Germinal center (tissue), 1 donor: ENCODE data around the gene PROK2.

Source experiments
- DNase-seq: peaks from one replicate; pipeline ENCODE4 v3.0.0; 2012; ENCODE audit warnings: mixed read lengths, low spot score

Gene PROK2

GRCh38 chr3:71784914-71785531 lies at the start of gene PROK2:
PROK2 (minus strand) TSS chr3:71785148; CDS start chr3:71785052, 96 bp downstream.
- DNase-seq, result peak; percentile 36

GRCh38 chr3:71831599-71831998 lies 46.7 kb upstream of the PROK2 start:
- no peak for DNase-seq

GRCh38 chr3:71825551-71826283 lies 40.8 kb upstream of the PROK2 start:
- DNase-seq, result no peak

GRCh38 chr3:71821116-71821515 lies 36.2 kb upstream of the PROK2 start:
- DNase-seq, result no peak

- no peak for DNase-seq
Measured at GRCh38 chr3:71817262-71817661, 32.3 kb upstream of the PROK2 start.

- no peak for DNase-seq
Measured at GRCh38 chr3:71816767-71817156, 31.8 kb upstream of the PROK2 start.

GRCh38 chr3:71815340-71816067 lies 30.6 kb upstream of the PROK2 start:
- no peak for DNase-seq

GRCh38 chr3:71813704-71814103 lies 28.8 kb upstream of the PROK2 start:
- DNase-seq, result no peak

GRCh38 chr3:71813073-71813472 lies 28.1 kb upstream of the PROK2 start:
- DNase-seq, result no peak

GRCh38 chr3:71810056-71810455 lies 25.1 kb upstream of the PROK2 start:
- DNase-seq, result no peak

- DNase-seq, result no peak
Measured at GRCh38 chr3:71809321-71810026, 24.5 kb upstream of the PROK2 start.

GRCh38 chr3:71806736-71807135 lies 21.8 kb upstream of the PROK2 start:
- no peak for DNase-seq

- no peak for DNase-seq
Measured at GRCh38 chr3:71805691-71806090, 20.7 kb upstream of the PROK2 start.

- DNase-seq, result no peak
Measured at GRCh38 chr3:71805199-71805598, 20.3 kb upstream of the PROK2 start.

GRCh38 chr3:71803248-71803647 lies 18.3 kb upstream of the PROK2 start:
- no peak for DNase-seq

GRCh38 chr3:71801986-71802385 lies 17.0 kb upstream of the PROK2 start:
- DNase-seq, result no peak

- DNase-seq, result no peak
Measured at GRCh38 chr3:71800023-71800422, 15.1 kb upstream of the PROK2 start.

GRCh38 chr3:71797455-71797854 lies 12.5 kb upstream of the PROK2 start:
- DNase-seq, result no peak

GRCh38 chr3:71796290-71796689 lies 11.3 kb upstream of the PROK2 start:
- no peak for DNase-seq

GRCh38 chr3:71791634-71792033 lies 6.7 kb upstream of the PROK2 start:
- no peak for DNase-seq

GRCh38 chr3:71789922-71790321 lies 5.0 kb upstream of the PROK2 start:
- no peak for DNase-seq

- DNase-seq, result no peak
Measured at GRCh38 chr3:71787851-71788405, 3.0 kb upstream of the PROK2 start.
